SU-DHL-6 (cell line): ENCODE measurements around the gene MRPL34.

Source experiments
- H2AFZ ChIP-seq: fragments of 200-600 bp; sonication (generic); 2 replicates; pipeline ENCODE4 v1.6.1; 2014; ENCODE audit warnings: low read depth, mild to moderate bottlenecking, moderate library complexity, mixed read lengths, antibody characterized with exemption, low read length; ENCODE audit not compliant: severe bottlenecking
- H3F3A ChIP-seq: fragments of 200-600 bp; shearing (Covaris generic); 2 replicates; pipeline ENCODE4 v1.6.0; 2016; ENCODE audit warnings: antibody characterized with exemption, mild to moderate bottlenecking; ENCODE audit not compliant: insufficient read depth
- H3K27ac ChIP-seq: fragments of 200-600 bp; sonication (generic); 2 replicates; pipeline ENCODE4 v1.5.1; 2016; ENCODE audit warnings: low read depth, mild to moderate bottlenecking, low read length, moderate library complexity, mixed read lengths
- H3K27me3 ChIP-seq: fragments of 200-600 bp; sonication (generic), shearing (Covaris generic); 2 replicates; pipeline ENCODE4 v1.6.0; 2014; ENCODE audit warnings: mild to moderate bottlenecking, low read length
- H3K36me3 ChIP-seq: fragments of 200-600 bp; sonication (generic); 2 replicates; pipeline ENCODE4 v1.6.1; 2014; ENCODE audit warnings: mild to moderate bottlenecking, low read length, mixed read lengths
- H3K4me2 ChIP-seq: fragments of 300-600, 200-600 bp; shearing (Covaris generic), sonication (generic); 2 replicates; pipeline ENCODE4 v1.6.0; 2014; ENCODE audit warnings: low read length, low read depth, mild to moderate bottlenecking; ENCODE audit not compliant: poor library complexity, severe bottlenecking
- H3K4me3 ChIP-seq: fragments of 200-600 bp; sonication (generic); 2 replicates; pipeline ENCODE4 v1.5.1; 2014; ENCODE audit warnings: antibody characterized with exemption, low read length, mild to moderate bottlenecking, mixed read lengths; ENCODE audit not compliant: insufficient read depth, poor library complexity, severe bottlenecking
- H3K79me2 ChIP-seq: fragments of 200-600 bp; sonication (generic); 2 replicates; pipeline ENCODE4 v1.6.1; 2014; ENCODE audit warnings: mild to moderate bottlenecking, low read length, moderate library complexity; ENCODE audit not compliant: insufficient read depth
- H3K9ac ChIP-seq: fragments of 200-600 bp; sonication (generic); 2 replicates; pipeline ENCODE4 v1.7.0; 2014; ENCODE audit warnings: mild to moderate bottlenecking, low read length
- H3K9me2 ChIP-seq: fragments of 200-600 bp; sonication (generic); replicated peaks from 2 replicates; pipeline ENCODE4 v1.6.1; 2014; ENCODE audit warnings: low read length; ENCODE audit not compliant: insufficient read depth
- H3K9me3 ChIP-seq: fragments of 200-600 bp; sonication (generic); 2 replicates; pipeline ENCODE4 v1.6.1; 2014; ENCODE audit warnings: low read length, mixed read lengths; ENCODE audit not compliant: insufficient read depth
- H4K20me1 ChIP-seq: fragments of 200-600 bp; sonication (generic); 2 replicates; pipeline ENCODE4 v1.6.1; 2014; ENCODE audit warnings: low read depth, mild to moderate bottlenecking, antibody characterized with exemption, low read length, moderate library complexity, mixed read lengths
- EZH2phosphoT487 ChIP-seq: fragments of 200-600 bp; sonication (generic), shearing (Covaris generic); conservative IDR thresholded peaks from 2 replicates; pipeline ENCODE4 v1.6.1; 2018; ENCODE audit warnings: mild to moderate bottlenecking, antibody characterized with exemption, low read length, moderate library complexity, mixed read lengths
- TF ChIP-seq, protein P1 (sequence below): fragments of 200-600 bp; sonication (generic); IDR thresholded peaks from one replicate; pipeline ENCODE4 v1.5.1; 2017; ENCODE audit warnings: antibody characterized with exemption, mild to moderate bottlenecking, low read length, moderate library complexity; ENCODE audit not compliant: insufficient read depth, poor library complexity, severe bottlenecking

Gene MRPL34

DNA sequence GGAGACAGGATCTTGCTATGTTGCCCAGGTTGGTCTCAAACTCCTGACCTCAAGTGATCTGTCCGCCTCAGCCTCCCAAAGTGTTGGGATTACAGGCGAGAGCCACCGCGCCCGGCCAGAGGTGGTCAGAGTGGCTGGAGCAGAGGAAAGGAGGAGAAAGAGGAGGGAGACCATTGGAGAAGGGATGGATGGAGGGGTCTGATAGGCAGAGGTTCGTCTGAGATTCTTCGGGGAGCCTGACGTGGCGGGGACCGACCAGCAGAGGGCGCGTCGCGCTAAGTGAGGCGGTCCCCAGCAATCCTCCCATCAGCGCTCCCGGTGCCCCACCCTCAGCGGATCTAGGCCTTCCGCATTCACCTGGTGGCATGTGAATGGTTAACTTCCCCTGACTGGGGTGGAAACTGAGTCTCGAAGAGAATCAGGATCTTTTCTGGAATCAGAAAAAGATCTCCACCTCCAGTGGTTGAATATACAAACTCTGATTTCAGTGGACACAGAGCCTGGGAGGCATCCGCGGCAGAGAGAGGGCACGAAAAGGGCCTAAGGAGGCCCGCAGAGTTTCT is 40.5 kb downstream of the MRPL34 start:
- no peak for TF ChIP-seq EZH2phosphoT487
- TF ChIP-seq, protein P1, sequence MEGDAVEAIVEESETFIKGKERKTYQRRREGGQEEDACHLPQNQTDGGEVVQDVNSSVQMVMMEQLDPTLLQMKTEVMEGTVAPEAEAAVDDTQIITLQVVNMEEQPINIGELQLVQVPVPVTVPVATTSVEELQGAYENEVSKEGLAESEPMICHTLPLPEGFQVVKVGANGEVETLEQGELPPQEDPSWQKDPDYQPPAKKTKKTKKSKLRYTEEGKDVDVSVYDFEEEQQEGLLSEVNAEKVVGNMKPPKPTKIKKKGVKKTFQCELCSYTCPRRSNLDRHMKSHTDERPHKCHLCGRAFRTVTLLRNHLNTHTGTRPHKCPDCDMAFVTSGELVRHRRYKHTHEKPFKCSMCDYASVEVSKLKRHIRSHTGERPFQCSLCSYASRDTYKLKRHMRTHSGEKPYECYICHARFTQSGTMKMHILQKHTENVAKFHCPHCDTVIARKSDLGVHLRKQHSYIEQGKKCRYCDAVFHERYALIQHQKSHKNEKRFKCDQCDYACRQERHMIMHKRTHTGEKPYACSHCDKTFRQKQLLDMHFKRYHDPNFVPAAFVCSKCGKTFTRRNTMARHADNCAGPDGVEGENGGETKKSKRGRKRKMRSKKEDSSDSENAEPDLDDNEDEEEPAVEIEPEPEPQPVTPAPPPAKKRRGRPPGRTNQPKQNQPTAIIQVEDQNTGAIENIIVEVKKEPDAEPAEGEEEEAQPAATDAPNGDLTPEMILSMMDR, result peak; percentile 62
- Histone ChIP-seq H3K27ac (no peak overlapping the region), H3K9me2 (no peaks in the 10 kb centered on the region), H3K4me3 (no peak overlapping the region), H3K4me2 (no peak overlapping the region), H3K9ac (no peak overlapping the region), H3K27me3 (no peaks in the 10 kb centered on the region), H2AFZ (no peak overlapping the region), H3K36me3 (0 out of 2 replicates have a peak, but pooled peaks cover 4% of the 10 kb centered on the region), H3K79me2 (no peaks in the 10 kb centered on the region), H3F3A (peaks cover 8% of the 10 kb centered on the region), H3K9me3 (no peaks in the 10 kb centered on the region), H4K20me1 (no peaks in the 10 kb centered on the region)

DNA sequence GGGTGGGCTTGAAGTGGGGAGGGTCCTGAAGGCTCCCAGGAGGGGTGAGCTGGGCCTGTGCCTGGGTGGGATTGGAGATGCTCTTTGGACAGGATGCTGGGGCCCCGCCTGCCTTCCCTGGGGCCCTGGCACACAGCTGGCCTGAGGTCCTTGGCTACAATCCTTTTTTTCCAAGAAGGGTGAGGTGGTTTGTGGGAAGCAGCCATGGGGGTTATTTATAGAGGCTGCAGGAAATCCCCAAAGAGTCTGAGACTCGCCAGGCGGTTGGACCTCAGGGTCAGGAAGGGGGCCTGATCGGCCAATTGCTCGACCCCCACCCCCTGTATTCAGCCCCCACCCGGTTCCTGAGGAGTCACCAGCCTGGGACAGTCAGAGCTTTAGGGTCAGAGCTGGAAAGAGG is 41.7 kb downstream of the MRPL34 start:
- no peaks in the 10 kb centered on the region for H3K27me3 ChIP-seq
- H3K9me2 ChIP-seq, result no peaks in the 10 kb centered on the region
- H3K9ac ChIP-seq, result no peak overlapping the region
- no peaks in the 10 kb centered on the region for H4K20me1 ChIP-seq
- no peak overlapping the region for H3K4me3 ChIP-seq
- H3K27ac ChIP-seq, result no peak overlapping the region
- H3K9me3 ChIP-seq, result no peaks in the 10 kb centered on the region
- H3K79me2 ChIP-seq, result no peaks in the 10 kb centered on the region
- peaks cover 8% of the 10 kb centered on the region for H3F3A ChIP-seq
- no peak overlapping the region for H2AFZ ChIP-seq
- H3K4me2 ChIP-seq, result no peak overlapping the region
- no peak for TF ChIP-seq EZH2phosphoT487
- TF ChIP-seq, protein P1, result no peak
- no peaks in the 10 kb centered on the region for H3K36me3 ChIP-seq

DNA sequence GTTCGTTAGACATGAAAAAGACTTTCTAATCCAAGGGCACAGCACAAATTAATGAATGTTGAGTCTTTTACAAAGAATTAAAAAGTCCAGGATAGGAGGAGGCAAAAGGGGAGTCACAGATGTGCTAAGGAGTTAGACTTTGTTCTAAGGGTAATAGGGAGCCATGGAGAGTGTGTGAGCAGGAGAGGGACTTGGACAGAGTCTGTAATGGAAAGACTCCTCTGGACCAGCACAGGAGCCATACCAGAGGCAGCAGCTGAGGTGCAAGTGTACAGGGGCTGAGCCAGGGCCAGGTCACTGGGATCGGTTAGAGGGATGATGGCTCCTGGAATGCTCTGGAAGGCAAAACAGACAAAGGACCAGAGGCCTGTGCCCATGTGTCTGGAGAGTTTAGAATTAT is 42.2 kb downstream of the MRPL34 start:
- H3K27ac ChIP-seq, result no peak overlapping the region
- no peaks in the 10 kb centered on the region for H4K20me1 ChIP-seq
- peaks cover 8% of the 10 kb centered on the region for H3F3A ChIP-seq
- no peaks in the 10 kb centered on the region for H3K79me2 ChIP-seq
- no peaks in the 10 kb centered on the region for H3K9me2 ChIP-seq
- TF ChIP-seq EZH2phosphoT487, result no peak
- TF ChIP-seq, protein P1, result no peak
- no peak overlapping the region for H3K4me2 ChIP-seq
- no peaks in the 10 kb centered on the region for H3K36me3 ChIP-seq
- H2AFZ ChIP-seq, result no peak overlapping the region
- H3K4me3 ChIP-seq, result no peak overlapping the region
- no peak overlapping the region for H3K9ac ChIP-seq
- no peaks in the 10 kb centered on the region for H3K9me3 ChIP-seq
- H3K27me3 ChIP-seq, result no peaks in the 10 kb centered on the region
